Stimulated activated CD8-positive, alpha-beta memory T cell treated with anti-CD3 and anti-CD28 coated beads, Interleukin-12 subunit alpha, Interleukin-12 subunit beta, amount 100 ng/mL, for 24 hours (primary cell): Measurements from ENCODE around the gene MOGAT1.
"Not testable (repeated sequence)": the region's sequence is repeated elsewhere in the genome, so short reads cannot be mapped to it uniquely, and the experiment has no call there.

Experiments
- DNase-seq: peaks from one replicate; pipeline ENCODE4 v3.0.0-alpha.2; 2020; ENCODE audit errors: extremely low read depth

The MOGAT1 gene

DNA sequence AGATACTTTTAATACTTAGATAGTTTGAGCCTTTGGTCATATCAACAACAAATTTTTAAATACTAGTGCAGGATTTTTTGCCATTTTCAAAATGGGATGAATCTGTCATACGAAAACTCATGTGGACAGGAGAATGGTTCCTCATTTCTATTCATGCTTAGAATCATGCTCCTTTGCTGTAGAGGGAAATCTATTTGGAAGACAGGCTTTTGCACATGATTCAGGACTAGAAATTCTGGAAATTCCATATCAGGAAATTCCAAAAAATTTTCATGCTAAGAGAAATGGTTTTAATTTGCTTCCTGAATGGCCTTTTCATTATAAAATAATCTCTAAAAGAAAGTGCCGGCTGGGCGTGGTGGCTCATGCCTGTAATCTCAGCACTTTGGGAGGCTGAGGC is 39.3 kb downstream of the MOGAT1 start:
- no peak for DNase-seq

DNA sequence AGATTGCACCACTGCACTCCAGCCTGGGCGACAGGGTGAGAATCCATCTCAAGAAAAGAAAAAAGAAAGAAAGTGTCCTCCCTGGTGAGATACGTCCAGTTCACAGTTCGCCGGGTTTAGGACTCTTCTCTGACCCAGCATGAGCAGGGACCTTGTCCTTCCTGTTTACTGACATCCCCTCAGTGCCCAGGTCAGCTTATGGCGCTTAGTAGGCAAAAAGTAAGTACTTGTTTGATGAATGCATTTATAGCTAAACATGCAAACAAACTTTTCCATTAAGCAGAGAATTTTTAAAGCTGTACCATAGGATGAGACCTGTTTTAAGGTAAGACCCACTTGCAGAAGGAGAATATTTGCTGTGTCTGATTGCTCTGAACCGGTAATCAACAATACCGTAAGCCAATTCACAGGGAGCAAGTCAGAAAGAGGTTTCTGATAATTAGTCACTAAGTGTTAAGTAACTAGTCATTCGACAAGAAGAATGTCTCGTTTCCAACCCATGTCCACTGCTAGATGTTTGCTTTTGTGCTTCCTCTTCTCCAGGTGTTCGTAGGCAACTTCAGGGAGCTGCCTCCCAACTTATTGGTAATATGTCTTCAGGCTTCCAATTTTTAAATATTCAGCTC is 40.0 kb downstream of the MOGAT1 start:
- no peak for DNase-seq

DNA sequence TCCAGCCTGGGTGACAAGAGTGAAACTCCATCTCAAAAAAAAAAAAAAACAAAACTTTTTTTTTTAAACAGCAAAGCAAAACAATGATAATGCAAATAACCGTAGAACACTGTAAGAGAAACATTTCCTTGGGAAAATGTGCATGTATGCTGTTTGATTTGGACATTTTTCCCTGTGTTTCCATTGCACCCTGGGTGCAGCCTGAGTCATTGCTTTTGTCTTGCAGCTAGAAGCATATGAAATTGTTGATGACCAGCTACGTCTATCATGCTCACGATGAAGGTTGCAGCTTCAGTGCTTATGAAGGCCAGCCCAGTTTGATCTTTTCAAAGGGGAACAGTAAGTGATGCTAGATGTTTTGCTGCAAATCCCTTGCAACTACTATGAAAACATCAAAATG is 41.5 kb downstream of the MOGAT1 start:
- DNase-seq: no peak

DNA sequence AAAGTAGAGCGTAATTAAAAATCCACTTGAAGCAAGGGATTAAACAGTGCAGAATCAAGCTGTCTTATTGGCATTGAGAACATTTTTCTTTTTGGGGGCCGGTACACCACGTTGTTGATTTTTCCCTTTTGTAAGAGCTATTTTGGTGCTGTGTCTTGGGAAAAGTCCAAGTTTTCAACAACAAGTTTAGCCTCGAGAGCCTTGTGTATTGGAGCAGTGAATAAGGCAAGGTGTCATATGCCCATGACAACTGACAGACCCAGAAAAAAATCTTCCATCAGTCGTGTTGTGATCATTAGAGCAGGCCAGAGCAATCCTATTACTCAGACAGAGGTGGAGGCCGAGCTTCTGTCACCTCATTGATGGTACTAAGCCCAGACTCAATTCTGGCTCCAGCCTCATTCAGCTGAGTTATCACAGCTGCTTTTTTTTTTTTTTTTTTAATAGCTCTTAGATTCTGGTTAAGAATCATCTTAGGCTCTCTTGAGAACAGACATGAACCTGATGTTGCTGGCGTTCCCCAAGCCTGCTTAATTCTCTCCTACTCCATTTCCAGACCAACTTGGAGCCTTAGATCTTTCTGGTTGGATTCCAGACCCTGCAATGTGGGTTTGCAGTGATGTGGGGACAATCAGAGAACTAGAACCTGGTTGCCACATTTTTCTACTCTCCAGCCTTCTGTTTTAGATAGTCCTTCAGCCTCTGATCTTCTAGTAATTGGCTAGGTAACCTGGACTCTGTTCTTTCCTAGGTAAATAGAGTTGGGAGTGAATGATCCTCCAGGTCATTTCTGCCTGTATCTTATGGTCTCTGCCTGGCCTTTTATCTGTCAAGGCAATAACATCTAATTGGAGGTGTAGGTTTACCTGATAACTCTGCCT is 43.1 kb downstream of the MOGAT1 start:
- DNase-seq: no peak

DNA sequence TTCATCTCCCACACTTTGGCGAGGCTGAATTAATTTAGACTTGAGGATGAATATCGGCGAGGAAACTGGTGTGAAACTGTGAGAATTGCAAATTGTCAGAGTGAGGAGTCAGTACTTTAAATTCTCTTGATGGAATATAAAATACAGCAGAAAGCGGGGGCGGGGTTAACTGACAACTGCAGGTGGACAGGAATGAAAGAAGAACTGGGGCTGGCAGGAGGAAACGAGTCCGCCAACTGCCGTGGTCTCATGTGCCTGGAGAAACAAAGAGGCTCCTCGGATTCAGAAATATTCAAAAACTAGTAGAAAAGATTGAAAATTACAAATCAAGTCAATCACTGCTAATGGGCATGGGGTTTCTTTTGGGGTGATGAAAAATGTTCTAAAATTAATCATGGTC is 44.3 kb downstream of the MOGAT1 start:
- DNase-seq: no peak

DNA sequence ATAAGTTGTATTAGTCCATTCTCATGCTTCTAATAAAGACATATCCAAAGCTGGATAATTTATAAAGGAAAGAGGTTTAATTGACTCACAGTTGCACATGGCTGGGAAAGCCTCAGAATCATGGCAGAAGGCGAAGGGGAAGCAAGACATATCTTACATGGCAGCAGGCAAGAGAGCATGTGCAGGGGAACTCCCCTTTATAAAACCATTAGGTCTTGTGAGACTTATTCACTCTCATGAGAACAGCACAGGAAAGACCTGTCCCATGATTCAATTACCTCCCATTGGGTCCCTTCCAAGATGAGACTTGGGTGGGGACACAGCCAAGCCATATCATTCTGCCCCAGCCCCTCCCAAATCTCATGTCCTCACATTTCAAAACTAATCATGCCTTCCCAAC is 48.3 kb downstream of the MOGAT1 start:
- not testable (repeated sequence) for DNase-seq

DNA sequence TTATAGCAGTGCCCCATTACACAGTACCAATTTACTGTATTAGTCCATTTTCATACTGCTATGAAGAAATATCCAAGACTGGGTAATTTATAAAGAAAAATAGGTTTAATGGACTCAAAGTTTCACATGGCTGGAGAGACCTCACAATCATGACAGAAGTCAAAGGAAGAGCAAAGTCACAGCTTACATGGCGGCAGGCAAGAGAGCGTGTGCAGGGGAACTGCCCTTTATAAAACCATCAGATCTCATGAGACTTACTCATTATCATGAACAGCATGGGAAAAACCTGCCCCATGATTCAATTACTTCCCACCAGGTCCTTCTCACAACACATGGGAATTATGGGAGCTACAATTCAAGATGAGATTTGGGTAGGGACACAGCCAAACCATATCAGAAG is 50.1 kb downstream of the MOGAT1 start:
- DNase-seq: not testable (repeated sequence)

DNA sequence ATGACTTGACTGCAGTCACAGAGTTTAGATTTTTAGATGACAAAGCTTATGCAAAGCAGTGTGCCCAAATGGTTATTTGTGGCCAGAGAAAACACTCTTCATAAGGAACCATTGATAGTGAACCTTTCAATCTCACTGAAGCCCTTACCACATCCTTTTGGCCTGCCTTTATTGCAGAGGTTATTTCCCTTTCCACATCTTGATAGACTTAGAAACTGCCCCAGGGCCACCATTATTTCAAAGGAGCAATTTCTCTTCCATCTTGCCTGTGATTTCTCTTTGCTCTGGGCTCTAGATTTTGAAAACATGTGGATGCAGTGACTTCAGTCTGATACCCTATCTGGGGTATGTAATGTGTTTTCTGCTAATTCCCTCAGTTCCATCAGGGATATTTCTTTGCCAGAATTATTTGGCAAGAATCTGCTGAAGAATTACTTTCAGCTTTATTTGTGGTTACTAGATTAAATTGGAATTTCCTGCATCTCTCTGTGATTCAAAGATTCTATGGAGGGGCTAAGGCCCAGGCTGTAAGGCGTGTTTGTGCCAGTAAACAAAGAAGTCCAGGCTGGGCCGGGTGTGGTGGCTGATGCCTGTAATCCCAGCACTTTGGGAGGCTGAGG is 51.0 kb downstream of the MOGAT1 start:
- DNase-seq: no peak

DNA sequence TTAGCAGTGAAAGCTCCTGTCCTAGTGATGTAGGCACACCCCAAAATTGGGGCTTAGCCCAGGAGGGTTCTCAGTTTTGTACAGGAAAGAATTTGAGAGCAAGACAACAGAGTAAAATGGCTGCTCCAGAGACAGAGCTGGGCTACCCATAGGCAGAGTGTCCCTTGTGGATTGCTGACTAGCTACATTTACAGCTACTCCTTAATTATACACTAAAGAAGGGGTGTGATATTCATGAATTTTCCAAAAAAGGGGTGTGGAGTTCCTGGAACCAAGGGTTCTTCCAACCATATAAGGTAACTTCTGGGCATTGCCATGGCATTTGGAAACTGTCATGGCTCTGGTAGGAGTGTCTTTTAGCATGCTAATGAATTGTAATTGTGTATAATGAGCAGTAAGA is 52.8 kb downstream of the MOGAT1 start:
- no peak for DNase-seq

DNA sequence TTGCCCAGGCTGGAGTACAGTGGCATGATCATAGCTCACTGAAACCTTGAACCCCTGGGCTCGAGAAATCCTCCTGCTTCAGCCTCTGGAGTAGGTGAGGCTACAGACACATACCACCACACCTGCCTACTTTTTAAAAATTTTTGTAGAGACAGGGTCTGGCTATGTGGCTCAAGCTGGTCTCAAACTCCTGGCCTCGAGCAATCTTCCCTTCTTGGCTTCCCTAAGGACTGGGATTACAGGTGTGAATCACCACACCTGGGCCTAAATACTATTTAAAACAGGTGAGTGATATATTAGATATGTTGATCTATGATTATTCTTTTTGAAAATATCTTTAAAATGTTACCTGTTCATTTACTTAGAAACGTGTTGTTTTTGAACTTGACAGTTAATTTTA is 57.2 kb downstream of the MOGAT1 start:
- no peak for DNase-seq

DNA sequence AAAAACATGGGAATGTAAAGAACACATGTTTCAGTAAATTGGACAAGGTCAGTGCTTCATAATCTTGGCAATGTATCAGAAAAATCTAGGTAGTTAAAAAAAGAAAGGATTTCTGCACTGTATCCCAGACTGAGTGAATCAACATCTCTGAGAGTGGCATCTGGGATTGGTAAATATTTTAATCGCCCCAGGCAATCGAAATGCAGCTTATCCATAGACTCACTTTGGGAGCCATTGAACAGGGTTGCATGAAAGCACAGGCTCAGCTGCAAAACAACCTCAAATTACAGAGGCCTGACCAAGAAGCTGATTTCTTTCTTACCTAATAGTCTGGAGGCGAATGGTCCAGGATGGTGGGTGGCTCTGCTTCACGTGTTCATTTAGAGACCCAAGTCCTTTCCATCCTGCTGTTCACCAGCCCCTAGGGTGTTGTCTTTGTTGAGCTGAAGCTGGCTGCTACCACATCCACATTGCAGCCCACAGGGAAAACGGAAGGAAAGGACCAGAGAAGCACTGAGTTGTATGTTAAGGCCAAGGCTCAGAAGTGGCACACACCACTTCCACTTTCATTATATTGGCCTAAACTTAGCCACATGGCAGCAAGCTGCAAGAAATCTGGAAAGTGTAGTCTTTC is 59.0 kb downstream of the MOGAT1 start:
- no peak for DNase-seq

DNA sequence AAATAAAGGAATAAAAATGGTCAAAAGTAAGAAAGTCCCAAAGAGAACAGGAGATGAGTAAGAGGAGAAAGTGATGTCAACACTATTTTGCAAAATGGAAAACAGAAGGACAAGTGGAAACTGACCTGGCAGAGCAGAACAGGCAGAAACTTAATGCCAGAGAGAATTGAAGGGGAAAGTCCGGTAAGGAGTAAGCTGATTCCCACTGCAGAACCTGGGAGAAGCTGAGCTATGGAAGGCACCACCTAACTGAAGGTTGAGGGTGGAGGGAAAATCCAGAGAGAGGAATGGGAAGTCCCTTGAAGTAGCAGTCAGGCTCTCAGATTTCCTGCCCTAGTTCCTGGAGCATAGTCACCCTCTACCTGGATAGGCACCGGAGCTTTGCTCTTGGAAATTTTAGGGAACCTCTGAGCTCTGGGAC is 59.8 kb downstream of the MOGAT1 start:
- no peak for DNase-seq

DNA sequence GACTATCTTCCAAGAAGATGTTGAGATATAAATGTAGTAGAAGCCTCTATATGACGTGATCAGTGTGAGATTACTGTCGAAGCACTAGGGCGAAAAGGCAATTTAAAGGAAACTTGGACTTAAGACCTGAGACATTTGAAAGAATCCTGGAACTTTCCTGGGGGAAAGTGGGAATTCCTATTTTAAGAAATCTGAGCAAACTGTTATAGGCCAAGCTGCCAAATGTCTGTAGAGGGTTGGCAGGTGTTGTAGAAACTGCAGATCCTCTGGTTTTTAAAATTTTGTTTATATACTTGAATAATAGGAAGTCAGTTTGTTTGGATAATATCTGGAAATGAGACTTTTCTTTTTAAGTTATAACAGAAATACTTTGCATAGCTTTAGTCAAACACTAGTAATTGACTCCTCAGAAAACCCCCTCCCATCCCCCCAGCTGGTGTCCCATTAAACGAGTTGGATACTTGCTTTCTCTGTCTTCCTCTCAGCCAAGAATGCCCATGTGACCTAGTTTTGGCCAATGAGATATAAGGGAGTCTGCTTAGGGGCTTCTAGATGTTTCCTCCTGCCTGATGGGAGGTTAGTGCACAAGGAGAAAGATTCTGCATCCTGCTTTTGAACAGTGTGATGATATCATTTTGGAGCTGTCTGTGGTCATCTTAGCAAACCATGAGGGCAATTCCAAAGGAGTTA is 61.2 kb downstream of the MOGAT1 start:
- DNase-seq: no peak

DNA sequence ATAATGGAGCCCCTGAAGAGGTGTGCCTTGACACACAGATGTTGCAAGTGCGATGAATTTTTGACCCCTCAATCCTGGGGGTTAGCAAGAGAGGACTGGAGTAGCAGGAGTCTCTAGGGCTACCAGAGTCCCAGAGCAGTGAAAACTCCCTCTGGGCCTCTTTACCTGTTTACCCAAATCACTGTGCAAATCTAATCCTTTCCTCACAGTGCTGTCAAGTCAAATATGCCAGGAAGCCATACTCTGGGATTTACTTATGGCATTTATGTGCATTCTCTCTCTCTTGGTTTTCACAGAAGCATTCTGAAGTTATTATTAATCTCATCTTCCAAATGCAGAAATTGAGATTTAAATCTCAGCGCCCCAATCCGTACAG is 62.0 kb downstream of the MOGAT1 start:
- no peak for DNase-seq

DNA sequence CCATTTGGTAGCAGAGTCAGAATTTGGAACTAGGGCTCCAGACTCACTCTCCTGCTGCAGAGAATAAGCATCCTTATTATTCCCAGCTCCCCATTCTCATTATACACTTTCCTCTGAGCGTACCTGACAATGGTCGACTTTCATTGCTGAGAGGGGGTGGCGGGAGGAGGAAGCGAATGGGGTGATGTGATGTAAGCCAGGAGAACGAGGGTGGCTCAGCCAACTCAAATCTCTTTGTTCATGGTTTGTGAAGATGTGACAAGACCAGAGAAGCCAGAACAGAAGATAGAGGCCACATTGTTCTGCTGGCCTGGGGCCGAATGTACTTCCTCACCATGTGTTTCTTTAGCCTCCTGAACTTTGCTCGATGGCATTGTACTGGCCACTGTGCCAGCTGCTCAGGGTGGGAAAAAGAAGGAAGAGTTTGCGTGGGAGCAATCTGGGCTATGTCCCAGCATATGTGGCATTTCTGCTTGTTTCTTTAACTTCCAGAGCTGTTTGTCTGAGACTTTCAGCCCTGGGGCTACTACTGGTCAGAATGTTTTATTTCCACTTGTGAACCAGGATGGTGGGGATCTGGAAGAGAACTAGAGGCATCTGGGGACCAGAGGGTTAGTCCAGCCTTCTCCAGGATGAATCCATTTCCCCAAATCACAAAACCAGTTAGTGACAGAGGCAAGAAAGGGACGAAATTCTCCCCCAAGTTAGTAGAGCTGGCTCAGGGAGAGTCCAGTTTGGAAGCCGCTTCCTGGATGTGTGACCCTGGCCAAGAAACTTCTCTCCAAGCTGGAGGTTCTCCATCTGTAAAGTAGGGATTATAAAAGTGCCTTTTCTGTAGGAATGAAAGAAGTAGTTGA is 62.6 kb downstream of the MOGAT1 start:
- no peak for DNase-seq

DNA sequence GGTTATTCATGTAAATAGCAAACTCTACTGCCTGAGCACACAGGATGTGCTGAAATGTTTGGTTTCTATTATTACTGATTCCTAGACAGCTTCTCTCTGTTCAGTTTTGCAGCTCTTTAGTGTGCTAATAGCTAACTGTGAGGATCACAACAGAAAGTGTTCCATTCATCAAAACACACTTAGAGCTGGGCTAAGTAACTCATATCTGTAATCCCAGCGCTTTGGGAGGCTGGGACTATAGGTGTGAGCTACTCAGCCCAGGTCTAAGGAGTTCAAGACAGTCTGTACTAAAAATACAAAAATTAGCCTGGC is 63.2 kb downstream of the MOGAT1 start:
- no peak for DNase-seq

DNA sequence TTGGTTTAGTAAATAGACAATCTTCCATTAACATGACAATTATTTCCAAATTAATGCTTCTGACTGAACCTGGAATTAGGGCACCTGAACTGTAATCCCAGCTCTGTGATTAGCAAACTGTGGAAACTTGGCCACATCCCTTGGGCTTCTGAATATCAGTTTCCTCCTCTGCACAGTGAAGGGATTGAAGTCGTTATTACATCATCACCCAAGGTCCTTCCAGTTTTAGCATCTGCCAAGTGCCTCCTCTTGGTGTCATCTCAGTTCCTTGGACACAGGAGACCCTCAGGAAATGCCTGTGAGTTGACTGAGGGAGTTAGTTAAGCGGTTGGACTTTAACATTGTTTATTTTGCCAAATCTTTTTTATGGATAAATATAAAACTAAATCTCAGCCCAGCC is 64.8 kb downstream of the MOGAT1 start:
- no peak for DNase-seq

DNA sequence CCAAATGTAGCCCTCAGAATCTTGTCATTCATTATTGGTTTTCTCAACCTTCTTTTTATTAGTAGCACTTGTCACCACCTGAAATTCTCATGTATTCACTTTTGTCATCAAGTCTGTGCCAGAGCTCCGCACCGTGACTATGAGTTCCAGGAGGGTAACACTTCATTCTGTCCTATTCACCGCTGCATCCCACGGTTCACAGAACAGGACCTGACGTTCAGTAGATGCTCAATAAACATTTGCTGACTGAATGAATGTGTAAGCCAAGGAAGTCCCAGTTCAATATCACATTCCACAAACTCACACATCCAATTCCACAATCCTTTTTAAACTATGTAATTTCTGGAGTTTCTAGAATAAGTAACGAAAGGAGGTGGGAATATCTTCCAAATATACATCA is 65.5 kb downstream of the MOGAT1 start:
- no peak for DNase-seq

DNA sequence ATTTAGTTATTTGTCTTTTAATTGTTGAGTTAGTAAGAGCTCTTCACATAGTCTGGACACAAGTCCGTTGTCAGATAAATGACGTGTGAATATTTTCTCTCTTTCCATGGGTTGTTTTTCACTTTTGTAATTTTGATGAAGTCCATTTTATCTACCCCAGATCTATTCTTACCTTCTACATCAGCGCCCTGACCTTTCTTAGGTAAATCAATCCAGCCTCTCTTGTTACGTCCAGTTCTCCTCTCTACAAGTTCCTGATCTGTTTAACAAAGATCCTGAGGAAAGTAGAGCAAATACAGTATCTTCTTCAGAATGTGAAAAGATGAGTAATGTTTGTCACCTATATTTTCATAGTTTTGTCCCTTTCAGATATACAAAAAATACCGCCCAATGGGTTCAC is 66.9 kb downstream of the MOGAT1 start:
- DNase-seq: no peak

DNA sequence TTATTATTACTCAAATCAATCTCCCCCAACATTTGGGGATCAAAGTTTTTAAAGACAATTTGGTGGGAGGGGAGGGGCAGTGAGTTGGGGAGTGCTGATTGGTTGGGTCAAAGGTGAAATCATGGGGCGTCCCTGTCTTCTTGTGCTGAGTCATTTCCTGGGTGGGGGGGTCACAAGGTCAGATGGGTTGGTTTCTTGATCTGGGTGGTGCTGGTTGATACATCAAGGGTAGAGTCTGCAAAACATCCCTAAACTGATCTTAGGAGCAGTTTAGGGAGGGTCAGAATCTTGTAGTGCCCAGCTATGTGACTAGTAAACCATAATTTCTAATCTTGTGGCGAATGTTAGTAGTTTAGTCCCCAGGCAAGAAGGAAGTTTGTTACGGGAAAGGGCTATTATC is 67.4 kb downstream of the MOGAT1 start:
- DNase-seq: no peak

DNA sequence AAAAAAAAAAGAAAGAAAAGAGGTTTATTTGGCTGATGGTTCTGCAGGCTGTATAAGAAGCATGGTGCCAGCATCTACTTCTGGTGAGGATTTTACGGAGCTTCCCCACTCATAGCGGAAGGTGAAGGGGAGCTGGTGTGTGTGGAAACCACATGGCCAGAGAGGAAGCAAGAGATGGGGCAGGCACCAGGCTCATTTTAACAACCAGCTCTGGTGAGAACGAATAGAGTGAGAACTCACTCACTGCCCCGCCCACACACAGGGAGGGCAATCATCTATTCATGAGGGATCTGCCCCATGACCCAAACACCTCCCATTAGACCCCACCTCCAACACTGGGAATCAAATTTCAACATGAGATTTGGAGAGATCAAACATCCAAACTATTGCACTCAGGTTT is 68.5 kb downstream of the MOGAT1 start:
- no peak for DNase-seq
